ENCODE data around the gene KCNK3. TPM values are rescaled to one million over a fixed set of nuclear protein-coding genes. Genes with fewer than 3 reads are reported as not detected.
A peak's percentile ranks its signal among the peaks of the same experiment; 100 is the strongest.

Gene KCNK3
- total and polyA plus RNA-seq, 7 experiments from 2014 or later, result not detected

- Histone ChIP-seq H3K36me3 (ENCODE audit: control insufficient read depth in 2 of 3, insufficient read depth in 3 of 3, low read length in 3 of 3) (peaks cover 0 to 6% (median 0%) of the 10 kb centered on the region in 3 experiments), H3K9me3 (ENCODE audit: control insufficient read depth in 2 of 3, low read length in 3 of 3) (no peaks in the 10 kb centered on the region), H3K4me1 (ENCODE audit: control insufficient read depth in 2 of 2, insufficient read depth in 2 of 2, low read length in 2 of 2) (peaks cover 33 to 47% of the 10 kb centered on the region in 2 donors), H3K4me3 (ENCODE audit: low read length) (no peak overlapping the region), H3K27ac (ENCODE audit: low read depth, low read length) (peak overlapping the region; percentile 10), H3K27me3 (ENCODE audit: control insufficient read depth in 2 of 2, insufficient read depth in 2 of 2, low read length in 2 of 2) (no peaks in the 10 kb centered on the region)
- no peaks in the 10 kb centered on the region for H3K27me3 Mint-ChIP-seq
- ATAC-seq (peak; percentile 77), DNase-seq (no peak)
- peaks cover 46 to 83% (median 71%) of the 10 kb centered on the region in 7 donors for H3K4me1 Mint-ChIP-seq
- peak overlapping the region in 1 of 10 donors; percentile 21 for H3K4me3 Mint-ChIP-seq
- H3K9me3 Mint-ChIP-seq, result peaks cover 0 to 2% (median 0%) of the 10 kb centered on the region in 11 donors
- intact Hi-C loops (cut with micrococcal nuclease), result loop anchor here in 1 of 2 donors (10.0 kb wide), 2 partner anchors 584 to 734 kb away; partner anchors contain the start of gene RAB10
- H3K36me3 Mint-ChIP-seq, result peaks cover 0 to 9% (median 0%) of the 10 kb centered on the region in 5 donors
- H3K27ac Mint-ChIP-seq, result peak overlapping the region in 6 of 9 donors; percentile 29 to 76 (median 64)
- CTCF ChIA-PET, result interaction anchor here (0.7 kb wide), 1 partner anchor 163 kb away, joined by 3 read pairs; no protein-coding TSS in a partner anchor
- POLR2A ChIA-PET, result no interaction called here
Measured at GRCh38 chr2:26769089-26769761, 76.7 kb downstream of the KCNK3 start.

GRCh38 chr2:26770986-26771586 is 78.6 kb downstream of the KCNK3 start:
- H3K36me3 Mint-ChIP-seq, result peaks cover 0 to 13% (median under 1%) of the 10 kb centered on the region in 5 donors
- DNase-seq (peak in 4 of 9 donors; percentile 18 to 28 (median 22)), ATAC-seq (no peak)
- H3K27me3 ChIP-seq (ENCODE audit: control insufficient read depth in 2 of 2, insufficient read depth in 2 of 2, low read length in 2 of 2), result no peaks in the 10 kb centered on the region
- no peaks in the 10 kb centered on the region for H3K27me3 Mint-ChIP-seq
- peak overlapping the region; percentile 45 to 98 (median 88) for H3K27ac Mint-ChIP-seq
- intact Hi-C loops (cut with micrococcal nuclease), result no loop called here
- POLR2A ChIA-PET, result interaction anchor here (1.3 kb wide), 1 partner anchor 14 kb away, joined by 4 read pairs; the partner anchor contains the start of gene CENPA
- H3K4me1 ChIP-seq (ENCODE audit: control insufficient read depth in 2 of 2, insufficient read depth in 2 of 2, low read length in 2 of 2), result peaks cover 16 to 36% of the 10 kb centered on the region in 2 donors
- CTCF ChIA-PET, result no interaction called here
- peaks cover 0 to 2% (median 0%) of the 10 kb centered on the region in 11 donors for H3K9me3 Mint-ChIP-seq
- peak overlapping the region; percentile 33 for H3K27ac ChIP-seq (ENCODE audit: low read depth, low read length)
- no peak overlapping the region for H3K4me3 ChIP-seq (ENCODE audit: low read length)
- no peaks in the 10 kb centered on the region for H3K9me3 ChIP-seq (ENCODE audit: control insufficient read depth in 2 of 3, low read length in 3 of 3)
- peaks cover 7 to 19% (median 8%) of the 10 kb centered on the region in 3 experiments for H3K36me3 ChIP-seq (ENCODE audit: control insufficient read depth in 2 of 3, insufficient read depth in 3 of 3, low read length in 3 of 3)
- peak overlapping the region in 3 of 10 donors; percentile 6 to 58 (median 17) for H3K4me3 Mint-ChIP-seq
- H3K4me1 Mint-ChIP-seq, result peaks cover 36 to 71% (median 56%) of the 10 kb centered on the region in 7 donors

GRCh38 chr2:26772064-26773001 is 79.8 kb downstream of the KCNK3 start:
- Histone ChIP-seq H3K4me1 (ENCODE audit: control insufficient read depth in 2 of 2, insufficient read depth in 2 of 2, low read length in 2 of 2) (peaks cover 15 to 28% of the 10 kb centered on the region in 2 donors), H3K4me3 (ENCODE audit: low read length) (no peak overlapping the region), H3K9me3 (ENCODE audit: control insufficient read depth in 2 of 3, low read length in 3 of 3) (no peaks in the 10 kb centered on the region), H3K27me3 (ENCODE audit: control insufficient read depth in 2 of 2, insufficient read depth in 2 of 2, low read length in 2 of 2) (no peaks in the 10 kb centered on the region), H3K27ac (ENCODE audit: low read depth, low read length) (peak overlapping the region; percentile 30), H3K36me3 (ENCODE audit: control insufficient read depth in 2 of 3, insufficient read depth in 3 of 3, low read length in 3 of 3) (peaks cover 9 to 32% (median 10%) of the 10 kb centered on the region in 3 experiments)
- intact Hi-C loops (cut with micrococcal nuclease), result loop anchor here (1.0 kb wide), 2 partner anchors 8 to 13 kb away; partner anchors contain the start of gene SLC35F6 (in 1 of the 2)
- ChIA-PET POLR2A (interaction anchor here (0.7 to 1.3 kb wide), 5 partner anchors 8 to 1618 kb away, joined by 3 to 4 read pairs (median 3); partner anchors contain the start of genes CENPA and SLC35F6), CTCF (no interaction called here)
- Mint-ChIP-seq H3K4me3 (peak overlapping the region; percentile 5 to 78 (median 42)), H3K27ac (peak overlapping the region; percentile 78 to 98 (median 93)), H3K9me3 (peaks cover 0 to 2% (median 0%) of the 10 kb centered on the region in 11 donors), H3K27me3 (no peaks in the 10 kb centered on the region), H3K4me1 (peaks cover 33 to 63% (median 47%) of the 10 kb centered on the region in 7 donors), H3K36me3 (peaks cover 0 to 22% (median 6%) of the 10 kb centered on the region in 5 donors)
- ATAC-seq, result peak; percentile 63
- peak in 7 of 9 donors; percentile 46 to 76 (median 64) for DNase-seq

- DNase-seq (no peak), ATAC-seq (no peak)
- Mint-ChIP-seq H3K4me1 (peaks cover 15 to 26% (median 20%) of the 10 kb centered on the region in 7 donors), H3K4me3 (no peak overlapping the region), H3K9me3 (no peaks in the 10 kb centered on the region), H3K27ac (peak overlapping the region in 3 of 9 donors; percentile 48 to 58 (median 49)), H3K27me3 (no peaks in the 10 kb centered on the region), H3K36me3 (peaks cover 5 to 44% (median 8%) of the 10 kb centered on the region in 5 donors)
- POLR2A ChIA-PET, result interaction anchor here (0.7 to 1.0 kb wide), 2 partner anchors 12 to 13 kb away, joined by 3 read pairs; partner anchors contain the start of gene SLC35F6
- CTCF ChIA-PET, result no interaction called here
- H3K36me3 ChIP-seq (ENCODE audit: control insufficient read depth in 2 of 3, insufficient read depth in 3 of 3, low read length in 3 of 3), result peaks cover 12 to 68% (median 14%) of the 10 kb centered on the region in 3 experiments
- intact Hi-C loops (cut with micrococcal nuclease), result no loop called here
- no peak overlapping the region for H3K4me3 ChIP-seq (ENCODE audit: low read length)
- H3K27me3 ChIP-seq (ENCODE audit: control insufficient read depth in 2 of 2, insufficient read depth in 2 of 2, low read length in 2 of 2), result no peaks in the 10 kb centered on the region
- H3K9me3 ChIP-seq (ENCODE audit: control insufficient read depth in 2 of 3, low read length in 3 of 3), result no peaks in the 10 kb centered on the region
- peaks cover 15 to 18% of the 10 kb centered on the region in 2 donors for H3K4me1 ChIP-seq (ENCODE audit: control insufficient read depth in 2 of 2, insufficient read depth in 2 of 2, low read length in 2 of 2)
- H3K27ac ChIP-seq (ENCODE audit: low read depth, low read length), result no peak overlapping the region
Measured at GRCh38 chr2:26776195-26776800, 83.8 kb downstream of the KCNK3 start.

- no peaks in the 10 kb centered on the region for H3K27me3 ChIP-seq (ENCODE audit: control insufficient read depth in 2 of 2, insufficient read depth in 2 of 2, low read length in 2 of 2)
- intact Hi-C loops (cut with micrococcal nuclease), result no loop called here
- peaks cover 12 to 68% (median 14%) of the 10 kb centered on the region in 3 experiments for H3K36me3 ChIP-seq (ENCODE audit: control insufficient read depth in 2 of 3, insufficient read depth in 3 of 3, low read length in 3 of 3)
- H3K27ac ChIP-seq (ENCODE audit: low read depth, low read length), result no peak overlapping the region
- no peaks in the 10 kb centered on the region for H3K9me3 ChIP-seq (ENCODE audit: control insufficient read depth in 2 of 3, low read length in 3 of 3)
- Mint-ChIP-seq H3K36me3 (peaks cover 5 to 48% (median 11%) of the 10 kb centered on the region in 5 donors), H3K4me3 (no peak overlapping the region), H3K27ac (no peak overlapping the region), H3K4me1 (peaks cover 0 to 9% (median 3%) of the 10 kb centered on the region in 7 donors), H3K9me3 (no peaks in the 10 kb centered on the region), H3K27me3 (no peaks in the 10 kb centered on the region)
- CTCF ChIA-PET, result no interaction called here
- DNase-seq, result no peak
- ATAC-seq, result no peak
- H3K4me1 ChIP-seq (ENCODE audit: control insufficient read depth in 2 of 2, insufficient read depth in 2 of 2, low read length in 2 of 2), result no peaks in the 10 kb centered on the region
- POLR2A ChIA-PET, result interaction anchor here (0.7 kb wide), 1 partner anchor 525 kb away, joined by 3 read pairs; no protein-coding TSS in a partner anchor
- no peak overlapping the region for H3K4me3 ChIP-seq (ENCODE audit: low read length)
Measured at GRCh38 chr2:26778098-26778497, 85.6 kb downstream of the KCNK3 start.
